Kidney (tissue), 14 donors: Measurements from ENCODE around the gene GNB5. TPM values are rescaled to one million over a fixed set of nuclear protein-coding genes. Genes with fewer than 3 reads are reported as not detected.

Experiments
- DNase-seq, 5 donors: peaks; one replicate each; pipeline ENCODE4 v3.0.0-alpha.2; 2013 to 2020
- FAIRE-seq: peaks from 2 replicates; lab custom pipeline; 2012; peaks lifted over from hg19 to GRCh38; lab: Jason Lieb, UNC
- H3K27ac ChIP-seq, 2 donors: one replicate each; pipeline ENCODE4 v1.7.0; 2013; ENCODE audit warnings: low read depth in 2 of 2, low read length in 2 of 2, inconsistent platforms in 1 of 2
- H3K27me3 ChIP-seq: one replicate; pipeline ENCODE4 v1.7.1; 2013; ENCODE audit warnings: low read length, inconsistent platforms; ENCODE audit not compliant: control insufficient read depth, insufficient read depth
- H3K36me3 ChIP-seq, 3 donors: one replicate each; pipeline versions ENCODE4 v1.7.0 to v1.7.1; 2013; ENCODE audit warnings: low read length in 3 of 3, control low read depth in 1 of 3, inconsistent platforms in 1 of 3; ENCODE audit not compliant: insufficient read depth in 3 of 3, control insufficient read depth in 2 of 3
- H3K4me1 ChIP-seq, 3 donors: one replicate each; pipeline versions ENCODE4 v1.7.0 to v1.7.1; 2013; ENCODE audit warnings: low read length in 3 of 3, inconsistent platforms in 1 of 3, low read depth in 1 of 3; ENCODE audit not compliant: control insufficient read depth in 2 of 3, insufficient read depth in 2 of 3
- H3K4me3 ChIP-seq, 3 donors: one replicate each; pipeline versions ENCODE4 v1.7.0 to v1.8.1; 2013; ENCODE audit warnings: low read length in 3 of 3, control low read depth in 1 of 3, inconsistent platforms in 1 of 3
- H3K9ac ChIP-seq, 3 donors: one replicate each; pipeline versions ENCODE4 v1.7.0 to v1.7.1; 2013; ENCODE audit warnings: low read length in 3 of 3, control low read depth in 1 of 3, inconsistent platforms in 1 of 3
- H3K9me3 ChIP-seq, 3 donors: one replicate each; pipeline versions ENCODE4 v1.7.0 to v1.7.1; 2013; ENCODE audit warnings: low read length in 3 of 3, control low read depth in 1 of 3, inconsistent platforms in 1 of 3; ENCODE audit not compliant: control insufficient read depth in 2 of 3, insufficient read depth in 1 of 3
- CTCF ChIP-seq: IDR thresholded peaks from 3 replicates; pipeline ENCODE4 v1.5.1; 2012; ENCODE audit warnings: mild to moderate bottlenecking, moderate library complexity, borderline replicate concordance; ENCODE audit not compliant: insufficient read depth; ENCODE audit errors: extremely low read depth
- intact Hi-C: fragments of 100-400 bp; cut with DNase I; formaldehyde crosslinking; loops from one replicate; pipeline ENCODE4 v1.11.1; 2022
- polyA plus RNA-seq: library from polyadenylated mRNA; stranded (reverse); fragments of 350-450 nt; fragmentation: Illumina TruSeq; extraction: RNeasy Lipid Tissue Mini Kit (QIAGEN cat#74804); gene quantifications from one replicate; pipeline ENCODE4 v1.2.3, GENCODE V29; 2014; ENCODE audit warnings: low read depth, low replicate concordance; ENCODE audit not compliant: insufficient read depth
- total RNA-seq: library from RNA; stranded (reverse); fragmentation: NEBNext Ultra II Directional; extraction: Animal tissue kit (Norgen Biotek cat#: 25700); gene quantifications from one replicate; pipeline ENCODE4 v1.2.1, GENCODE V29; 2021
- donor health status: control.
- donor health status: control.
- donor health status: control.
- donor health status: control.
- donor health status: control.
- donor health status: DM: yes; HTN: yes; CAD: no.
- donor health status: Normal renal cell carcinoma (clear cell type).

The GNB5 gene
- total and polyA plus RNA-seq, 2 donors from 2014 or later: 28.3 to 43.6 TPM

GRCh38 chr15:52134502-52135144, 56.6 kb downstream of the GNB5 start:
- DNase-seq (no peak), FAIRE-seq (no peak)
- Histone ChIP-seq H3K4me3 (no peak overlapping the region), H3K9ac (no peak overlapping the region), H3K27me3 (no peaks in the 10 kb centered on the region), H3K36me3 (peaks cover 0 to 2% (median 0%) of the 10 kb centered on the region in 3 donors), H3K9me3 (no peaks in the 10 kb centered on the region), H3K27ac (no peak overlapping the region), H3K4me1 (peaks cover 0 to 10% (median 2%) of the 10 kb centered on the region in 3 donors)
- intact Hi-C loops: no loop called here
- no peak for TF ChIP-seq CTCF

GRCh38 chr15:52133510-52134220, 57.5 kb downstream of the GNB5 start:
- Histone ChIP-seq H3K4me3 (no peak overlapping the region), H3K9ac (no peak overlapping the region), H3K4me1 (peaks cover 0 to 3% (median 2%) of the 10 kb centered on the region in 3 donors), H3K27ac (no peak overlapping the region), H3K27me3 (no peaks in the 10 kb centered on the region), H3K9me3 (no peaks in the 10 kb centered on the region), H3K36me3 (peaks cover 0 to 2% (median 0%) of the 10 kb centered on the region in 3 donors)
- DNase-seq: no peak
- intact Hi-C loops: no loop called here
- FAIRE-seq: no peak
- TF ChIP-seq CTCF: no peak

GRCh38 chr15:52132066-52132465, 59.1 kb downstream of the GNB5 start:
- Histone ChIP-seq H3K9ac (no peak overlapping the region), H3K27ac (no peak overlapping the region), H3K4me1 (peaks cover 0 to 1% (median 0%) of the 10 kb centered on the region in 3 donors), H3K36me3 (no peaks in the 10 kb centered on the region), H3K27me3 (no peaks in the 10 kb centered on the region), H3K9me3 (no peaks in the 10 kb centered on the region), H3K4me3 (no peak overlapping the region)
- no peak for DNase-seq
- intact Hi-C loops: no loop called here
- FAIRE-seq: no peak
- TF ChIP-seq CTCF: no peak
